ENCODE data around the gene CEP68. TPM values are rescaled to one million over a fixed set of nuclear protein-coding genes. Genes with fewer than 3 reads are reported as not detected.
A peak's percentile ranks its signal among the peaks of the same experiment; 100 is the strongest.

CEP68 gene
- total and polyA plus RNA-seq, 11 donors = 6.5 to 26.8 (median 16.4) TPM

DNA sequence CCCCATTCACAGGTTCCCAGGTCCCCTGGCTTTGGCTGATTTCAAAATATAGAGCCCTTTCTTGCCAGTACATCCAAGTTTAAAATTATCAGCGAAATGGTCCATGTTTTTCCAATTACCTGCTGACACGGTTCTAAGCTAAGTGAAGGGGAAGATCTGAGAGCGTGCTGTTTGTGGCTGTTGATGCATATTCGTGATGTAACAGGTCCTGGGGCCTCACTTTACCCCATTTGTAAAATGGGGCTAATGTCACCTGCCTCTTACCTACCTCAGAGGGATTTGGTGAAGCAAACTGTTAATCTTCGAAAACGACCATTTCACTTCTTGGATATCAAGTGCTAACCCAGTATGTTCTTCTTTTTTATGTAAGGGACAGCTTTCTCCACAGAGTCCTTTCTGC, 34.0 kb upstream of the CEP68 start:
- Histone ChIP-seq H3K27ac (no peak overlapping the region), H3K9me3 (no peaks in the 10 kb centered on the region), H3K27me3 (no peaks in the 10 kb centered on the region), H3K36me3 (peaks cover 0 to 62% (median 41%) of the 10 kb centered on the region in 9 donors), H3K4me3 (no peak overlapping the region), H3K4me1 (peaks cover 0 to 25% (median 0%) of the 10 kb centered on the region in 12 donors)
- WGBS, 4 donors = 92 to 95% (median 94%) methylated on average over 6 of the region's 6 CpGs
- intact Hi-C loops (cut with DNase I) = loop anchor here in 1 of 10 donors (10.0 kb wide), 1 partner anchor 427 kb away; no protein-coding TSS in a partner anchor
- ATAC-seq (no peak), DNase-seq (no peak)
- TF ChIP-seq, protein P1, sequence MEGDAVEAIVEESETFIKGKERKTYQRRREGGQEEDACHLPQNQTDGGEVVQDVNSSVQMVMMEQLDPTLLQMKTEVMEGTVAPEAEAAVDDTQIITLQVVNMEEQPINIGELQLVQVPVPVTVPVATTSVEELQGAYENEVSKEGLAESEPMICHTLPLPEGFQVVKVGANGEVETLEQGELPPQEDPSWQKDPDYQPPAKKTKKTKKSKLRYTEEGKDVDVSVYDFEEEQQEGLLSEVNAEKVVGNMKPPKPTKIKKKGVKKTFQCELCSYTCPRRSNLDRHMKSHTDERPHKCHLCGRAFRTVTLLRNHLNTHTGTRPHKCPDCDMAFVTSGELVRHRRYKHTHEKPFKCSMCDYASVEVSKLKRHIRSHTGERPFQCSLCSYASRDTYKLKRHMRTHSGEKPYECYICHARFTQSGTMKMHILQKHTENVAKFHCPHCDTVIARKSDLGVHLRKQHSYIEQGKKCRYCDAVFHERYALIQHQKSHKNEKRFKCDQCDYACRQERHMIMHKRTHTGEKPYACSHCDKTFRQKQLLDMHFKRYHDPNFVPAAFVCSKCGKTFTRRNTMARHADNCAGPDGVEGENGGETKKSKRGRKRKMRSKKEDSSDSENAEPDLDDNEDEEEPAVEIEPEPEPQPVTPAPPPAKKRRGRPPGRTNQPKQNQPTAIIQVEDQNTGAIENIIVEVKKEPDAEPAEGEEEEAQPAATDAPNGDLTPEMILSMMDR (IDR thresholded peaks at IDR 0.05) = no peak
- no peak for TF ChIP-seq POLR2A (IDR thresholded peaks at IDR 0.05)

- TF ChIP-seq, protein P1 (IDR thresholded peaks at IDR 0.05) = no peak
- no peak for TF ChIP-seq POLR2A (IDR thresholded peaks at IDR 0.05)
- ATAC-seq = no peak
- no peak overlapping the region for H3K27ac ChIP-seq
- intact Hi-C loops (cut with DNase I) = loop anchor here in 1 of 10 donors (10.0 kb wide), 1 partner anchor 429 kb away; no protein-coding TSS in a partner anchor
- no peaks in the 10 kb centered on the region for H3K9me3 ChIP-seq
- H3K4me3 ChIP-seq = no peak overlapping the region
- peaks cover 0 to 46% (median 37%) of the 10 kb centered on the region in 9 donors for H3K36me3 ChIP-seq
- DNase-seq = no peak
- H3K4me1 ChIP-seq = peaks cover 0 to 23% (median 3%) of the 10 kb centered on the region in 12 donors
- H3K27me3 ChIP-seq = no peaks in the 10 kb centered on the region
- WGBS, 4 donors = 91 to 94% (median 93%) methylated on average over 8 of the region's 8 CpGs
Measured at GRCh38 chr2:65023742-65024141, 32.5 kb upstream of the CEP68 start.

- Histone ChIP-seq H3K27me3 (no peaks in the 10 kb centered on the region), H3K4me1 (peaks cover 0 to 18% (median 3%) of the 10 kb centered on the region in 12 donors), H3K36me3 (peaks cover 0 to 41% (median 33%) of the 10 kb centered on the region in 9 donors), H3K9me3 (no peaks in the 10 kb centered on the region), H3K27ac (no peak overlapping the region), H3K4me3 (no peak overlapping the region)
- DNase-seq (no peak), ATAC-seq (peak in 1 of 4 donors; percentile 13)
- 87 to 92% (median 89%) methylated on average over 7 of the region's 7 CpGs for WGBS, 4 donors
- intact Hi-C loops (cut with DNase I) = loop anchor here in 1 of 10 donors (10.0 kb wide), 1 partner anchor 429 kb away; no protein-coding TSS in a partner anchor
- TF ChIP-seq, protein P1 (IDR thresholded peaks at IDR 0.05) = no peak
- TF ChIP-seq POLR2A (IDR thresholded peaks at IDR 0.05) = no peak
Measured at GRCh38 chr2:65024149-65024829, 31.9 kb upstream of the CEP68 start.

GRCh38 chr2:65025453-65026123, 30.6 kb upstream of the CEP68 start:
- intact Hi-C loops (cut with DNase I) = loop anchor here in 1 of 10 donors (10.0 kb wide), 1 partner anchor 431 kb away; no protein-coding TSS in a partner anchor
- 89 to 95% (median 92%) methylated on average over 8 of the region's 8 CpGs for WGBS, 4 donors
- H3K36me3 ChIP-seq = peaks cover 0 to 29% (median 20%) of the 10 kb centered on the region in 9 donors
- H3K27me3 ChIP-seq = no peaks in the 10 kb centered on the region
- H3K9me3 ChIP-seq = no peaks in the 10 kb centered on the region
- no peak overlapping the region for H3K4me3 ChIP-seq
- H3K4me1 ChIP-seq = peaks cover 0 to 18% (median 3%) of the 10 kb centered on the region in 12 donors
- ATAC-seq (no peak), DNase-seq (no peak)
- H3K27ac ChIP-seq = peak overlapping the region in 1 of 12 donors; percentile 39
- TF ChIP-seq, protein P1 (IDR thresholded peaks at IDR 0.05) = no peak
- no peak for TF ChIP-seq POLR2A (IDR thresholded peaks at IDR 0.05)

Data from heart left ventricle (tissue), 16 donors.